ENCODE measurements around the gene LMAN1. TPM values are rescaled to one million over a fixed set of nuclear protein-coding genes. Genes with fewer than 3 reads are reported as not detected.

The LMAN1 gene
- total RNA-seq, 2 donors from 2014 or later, result 57.8 to 58.8 TPM

GRCh38 chr18:59376351-59376935 lies 17.4 kb upstream of the LMAN1 start:
- intact Hi-C loops (cut with DNase I), result no loop called here
- no peak for DNase-seq (ENCODE audit: low spot score)

GRCh38 chr18:59374128-59374527 lies 15.1 kb upstream of the LMAN1 start:
- DNase-seq (ENCODE audit: low spot score), result no peak
- intact Hi-C loops (cut with DNase I), result no loop called here

- intact Hi-C loops (cut with DNase I), result no loop called here
- no peak for DNase-seq (ENCODE audit: low spot score)
Measured at GRCh38 chr18:59372975-59373374, 13.9 kb upstream of the LMAN1 start.

GRCh38 chr18:59360381-59360780 lies 1.3 kb upstream of the LMAN1 start:
- no peak for DNase-seq (ENCODE audit: low spot score)
- intact Hi-C loops (cut with DNase I), result no loop called here

GRCh38 chr18:59359576-59359952 lies 499 bp upstream of the LMAN1 start:
- DNase-seq (ENCODE audit: low spot score), result no peak
- intact Hi-C loops (cut with DNase I), result no loop called here

GRCh38 chr18:59358414-59358711 lies 702 bp downstream of the LMAN1 start:
- no peak for DNase-seq (ENCODE audit: low spot score)
- intact Hi-C loops (cut with DNase I), result no loop called here

GRCh38 chr18:59357928-59358327 lies 1.1 kb downstream of the LMAN1 start:
- no peak for DNase-seq (ENCODE audit: low spot score)
- intact Hi-C loops (cut with DNase I), result no loop called here

- no peak for DNase-seq (ENCODE audit: low spot score)
- intact Hi-C loops (cut with DNase I), result no loop called here
Measured at GRCh38 chr18:59354731-59355130, 4.3 kb downstream of the LMAN1 start.

- intact Hi-C loops (cut with DNase I), result no loop called here
- DNase-seq (ENCODE audit: low spot score), result no peak
Measured at GRCh38 chr18:59353079-59353680, 5.9 kb downstream of the LMAN1 start.

- intact Hi-C loops (cut with DNase I), result no loop called here
- DNase-seq (ENCODE audit: low spot score), result no peak
Measured at GRCh38 chr18:59352250-59352855, 6.7 kb downstream of the LMAN1 start.

GRCh38 chr18:59345556-59345955 lies 13.5 kb downstream of the LMAN1 start:
- DNase-seq (ENCODE audit: low spot score), result no peak
- intact Hi-C loops (cut with DNase I), result no loop called here

GRCh38 chr18:59344996-59345395 lies 14.1 kb downstream of the LMAN1 start:
- DNase-seq (ENCODE audit: low spot score), result no peak
- intact Hi-C loops (cut with DNase I), result no loop called here

GRCh38 chr18:59343926-59344325 lies 15.1 kb downstream of the LMAN1 start:
- intact Hi-C loops (cut with DNase I), result no loop called here
- no peak for DNase-seq (ENCODE audit: low spot score)

- intact Hi-C loops (cut with DNase I), result no loop called here
- no peak for DNase-seq (ENCODE audit: low spot score)
Measured at GRCh38 chr18:59340817-59341216, 18.2 kb downstream of the LMAN1 start.

- DNase-seq (ENCODE audit: low spot score), result no peak
- intact Hi-C loops (cut with DNase I), result no loop called here
Measured at GRCh38 chr18:59340312-59340711, 18.8 kb downstream of the LMAN1 start.

GRCh38 chr18:59332986-59333385 lies 26.1 kb downstream of the LMAN1 start:
- DNase-seq (ENCODE audit: low spot score), result no peak
- intact Hi-C loops (cut with DNase I), result loop anchor here in 1 of 2 donors (10.0 kb wide), 1 partner anchor 1668 kb away; no protein-coding TSS in a partner anchor

- no peak for DNase-seq (ENCODE audit: low spot score)
- intact Hi-C loops (cut with DNase I), result no loop called here
Measured at GRCh38 chr18:59328683-59329082, 30.4 kb downstream of the LMAN1 start.

GRCh38 chr18:59325965-59326364 lies 33.1 kb downstream of the LMAN1 start:
- DNase-seq (ENCODE audit: low spot score), result no peak
- intact Hi-C loops (cut with DNase I), result no loop called here

GRCh38 chr18:59324623-59324971 lies 34.5 kb downstream of the LMAN1 start:
- intact Hi-C loops (cut with DNase I), result no loop called here
- no peak for DNase-seq (ENCODE audit: low spot score)

GRCh38 chr18:59323931-59324622 lies 35.0 kb downstream of the LMAN1 start:
- DNase-seq (ENCODE audit: low spot score), result no peak
- intact Hi-C loops (cut with DNase I), result no loop called here
